HepG2 (cell line): Measurements from ENCODE around the gene COA3. TPM values are rescaled to one million over a fixed set of nuclear protein-coding genes. Genes with fewer than 3 reads are reported as not detected.

Source experiments
- AGO1 ChIP-seq: fragments of 200-400 bp; formaldehyde crosslinking; IDR thresholded peaks from 2 replicates; pipeline ENCODE4 v1.6.1; 2017; ENCODE audit warnings: mild to moderate bottlenecking, low read depth, low read length, moderate library complexity; ENCODE audit not compliant: poor library complexity, severe bottlenecking
- BRF2 ChIP-seq: sonication (generic); formaldehyde crosslinking; IDR thresholded peaks from 2 replicates; pipeline ENCODE4 v1.8.1; 2022; ENCODE audit warnings: mild to moderate bottlenecking, missing genetic modification reagents
- CCAR2 ChIP-seq: fragments of 200-400 bp; formaldehyde crosslinking; optimal IDR thresholded peaks from 2 replicates; pipeline ENCODE3; 2018; ENCODE audit warnings: low read depth, mild to moderate bottlenecking, low read length, moderate library complexity
- ELF3 ChIP-seq: IDR thresholded peaks from 2 replicates; pipeline ENCODE4 v1.6.1; 2016; ENCODE audit warnings: missing genetic modification reagents, missing compliant biosample characterization
- FOXO1 ChIP-seq: sonication (generic); formaldehyde crosslinking; IDR thresholded peaks from 2 replicates; pipeline ENCODE4 v1.4.0; 2020; ENCODE audit warnings: missing genetic modification reagents
- HDAC6 ChIP-seq: fragments of 200-600 bp; sonication (generic); IDR thresholded peaks from 2 replicates; pipeline ENCODE4 v1.7.0; 2017; ENCODE audit warnings: mild to moderate bottlenecking, antibody characterized with exemption, low read length, low read depth
- HHEX ChIP-seq: IDR thresholded peaks from 2 replicates; pipeline ENCODE4 v1.6.1; 2016; ENCODE audit warnings: control low read depth
- KDM6A ChIP-seq: IDR thresholded peaks from 2 replicates; pipeline ENCODE4 v1.6.1; 2016; ENCODE audit warnings: low read depth
- PHF8 ChIP-seq: sonication (generic); formaldehyde crosslinking; IDR thresholded peaks from 2 replicates; pipeline ENCODE4 v1.5.0; 2020; ENCODE audit warnings: missing genetic modification reagents
- PREB ChIP-seq: sonication (generic); formaldehyde crosslinking; IDR thresholded peaks from 2 replicates; pipeline ENCODE4 v1.4.0; 2020; ENCODE audit warnings: missing genetic modification reagents
- U2AF1 ChIP-seq: fragments of 200-400 bp; formaldehyde crosslinking; optimal IDR thresholded peaks from 2 replicates; pipeline ENCODE3; 2017; ENCODE audit warnings: mild to moderate bottlenecking, low read depth, low read length
- ZFP1 ChIP-seq: IDR thresholded peaks from 2 replicates; pipeline ENCODE4 v1.6.1; 2016
- ZNF382 ChIP-seq: sonication (generic); formaldehyde crosslinking; IDR thresholded peaks from 2 replicates; pipeline ENCODE4 v1.5.0; 2020; ENCODE audit warnings: missing genetic modification reagents, mild to moderate bottlenecking, borderline replicate concordance
- ZNF460 ChIP-seq: sonication (generic); formaldehyde crosslinking; IDR thresholded peaks from 2 replicates; pipeline ENCODE4 v1.5.1; 2020; ENCODE audit warnings: missing genetic modification reagents, mild to moderate bottlenecking, borderline replicate concordance
- ZNF547 ChIP-seq: sonication (generic); formaldehyde crosslinking; IDR thresholded peaks from 2 replicates; pipeline ENCODE4 v1.5.1; 2020; ENCODE audit warnings: mild to moderate bottlenecking, missing genetic modification reagents
- ZSCAN5A ChIP-seq: sonication (generic); formaldehyde crosslinking; IDR thresholded peaks from 2 replicates; pipeline ENCODE4 v1.8.0; 2022; ENCODE audit warnings: mild to moderate bottlenecking, missing genetic modification reagents, borderline replicate concordance
- ZSCAN9 ChIP-seq: IDR thresholded peaks from 2 replicates; pipeline ENCODE4 v1.6.1; 2016; ENCODE audit warnings: borderline replicate concordance
- polyA plus RNA-seq, 8 experiments: library from polyadenylated mRNA; depleted of rRNA in 3 of 8; stranded (reverse) in 7 of 8; unstranded in 1 of 8; fragments of >200 nt; fragmentation: Illumina TruSeq in 4 of 8; extraction: Trizol in 4 of 8; gene quantifications; 2 replicates each; pipeline versions ENCODE4 v1.2.1 to v1.2.3, GENCODE V29; 2011 to 2016; ENCODE audit warnings: low read depth in 4 of 8, missing spikeins in 1 of 8, mixed read lengths in 1 of 8; ENCODE audit not compliant: insufficient read depth in 1 of 8
- total RNA-seq, 5 experiments: library from RNA; depleted of rRNA; stranded (reverse); fragments of >200 nt; fragmentation: Illumina TruSeq; extraction: Trizol; gene quantifications; 2 replicates each; pipeline ENCODE4 v1.2.3, GENCODE V29; 2016; ENCODE audit warnings: low read depth in 1 of 5
- TF ChIP-seq, protein P1 (sequence below): sonication (generic); formaldehyde crosslinking; IDR thresholded peaks from 2 replicates; pipeline ENCODE4 v1.5.0; 2020; ENCODE audit warnings: missing genetic modification reagents
- TF ChIP-seq, protein P2 (sequence below): IDR thresholded peaks from 2 replicates; pipeline ENCODE4 v1.6.1; 2016; ENCODE audit warnings: missing biosample characterization, missing genetic modification reagents, low read depth

Gene COA3
- total and polyA plus RNA-seq, 2 of the 13 experiments (the other 11 are each of a cell fraction or from before 2014, with no cell fraction given) = 133 to 202 TPM

DNA sequence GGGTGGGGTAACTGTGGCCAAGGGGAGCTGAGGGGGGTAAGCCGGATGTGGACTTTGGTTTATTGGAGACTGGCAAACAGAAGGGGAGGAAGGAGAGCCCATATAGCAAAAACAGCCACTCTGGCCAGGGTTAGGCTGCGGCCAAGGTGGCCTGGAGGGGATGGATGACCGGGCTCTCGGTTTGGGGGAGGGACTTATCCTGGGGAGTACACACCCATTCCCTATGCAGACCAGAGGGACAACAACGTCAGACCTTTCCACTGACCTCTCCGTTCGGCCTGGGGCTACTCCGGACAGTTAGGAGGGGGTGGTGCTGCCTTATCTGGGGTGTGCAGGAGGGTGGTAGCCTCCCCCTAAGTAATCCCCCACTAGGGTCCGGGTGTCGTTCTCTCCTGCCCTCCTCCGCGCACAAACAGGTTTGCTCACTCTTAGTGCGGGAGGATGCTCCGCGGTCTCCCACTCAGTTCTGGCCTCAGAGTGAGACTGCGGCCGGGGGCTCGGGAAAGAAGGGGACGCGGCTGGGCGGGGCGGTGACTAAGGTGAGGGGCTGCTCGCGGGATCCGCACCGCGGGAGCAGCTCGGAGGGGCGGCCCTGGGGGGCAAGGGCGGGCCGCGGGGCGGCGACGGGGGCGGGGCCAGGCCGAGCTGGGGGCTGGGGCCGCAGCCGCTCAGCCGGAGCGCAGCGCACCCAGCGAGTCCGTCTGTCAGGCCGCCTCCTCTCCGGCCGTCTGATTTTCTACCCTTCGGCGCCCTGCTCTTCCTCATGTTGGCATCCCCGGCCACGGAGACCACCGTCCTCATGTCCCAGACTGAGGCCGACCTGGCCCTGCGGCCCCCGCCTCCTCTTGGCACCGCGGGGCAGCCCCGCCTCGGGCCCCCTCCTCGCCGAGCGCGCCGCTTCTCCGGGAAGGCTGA is 18.3 kb downstream of the COA3 start, which contains the start of gene WNK4 (continued):
- TF ChIP-seq PREB (CRISPR knock-in tag) (no peak), HHEX (CRISPR knock-in tag) (peak; percentile 72; the same call in 1 of the 2 replicates), FOXO1 (CRISPR knock-in tag) (peak; percentile 92), ZNF382 (CRISPR knock-in tag) (no peak), ZNF460 (no peak; the same call in 1 of the 2 replicates), CCAR2 (peak; percentile 29), KDM6A (peak; percentile 95), ZFP1 (CRISPR knock-in tag) (peak; percentile 83; the same call in 1 of the 2 replicates), ZNF547 (CRISPR knock-in tag) (peak; percentile 68; the same call in 1 of the 2 replicates), ELF3 (CRISPR knock-in tag) (peak; percentile 92), U2AF1 (peak; percentile 9), BRF2 (CRISPR knock-in tag) (peak; percentile 70; the same call in 1 of the 2 replicates), ZSCAN9 (CRISPR knock-in tag) (peak; percentile 97), ZSCAN5A (CRISPR knock-in tag) (no peak), PHF8 (CRISPR knock-in tag) (peak; percentile 62; the same call in 1 of the 2 replicates), AGO1 (peak; percentile 97), HDAC6 (no peak)
- TF ChIP-seq, protein P1, sequence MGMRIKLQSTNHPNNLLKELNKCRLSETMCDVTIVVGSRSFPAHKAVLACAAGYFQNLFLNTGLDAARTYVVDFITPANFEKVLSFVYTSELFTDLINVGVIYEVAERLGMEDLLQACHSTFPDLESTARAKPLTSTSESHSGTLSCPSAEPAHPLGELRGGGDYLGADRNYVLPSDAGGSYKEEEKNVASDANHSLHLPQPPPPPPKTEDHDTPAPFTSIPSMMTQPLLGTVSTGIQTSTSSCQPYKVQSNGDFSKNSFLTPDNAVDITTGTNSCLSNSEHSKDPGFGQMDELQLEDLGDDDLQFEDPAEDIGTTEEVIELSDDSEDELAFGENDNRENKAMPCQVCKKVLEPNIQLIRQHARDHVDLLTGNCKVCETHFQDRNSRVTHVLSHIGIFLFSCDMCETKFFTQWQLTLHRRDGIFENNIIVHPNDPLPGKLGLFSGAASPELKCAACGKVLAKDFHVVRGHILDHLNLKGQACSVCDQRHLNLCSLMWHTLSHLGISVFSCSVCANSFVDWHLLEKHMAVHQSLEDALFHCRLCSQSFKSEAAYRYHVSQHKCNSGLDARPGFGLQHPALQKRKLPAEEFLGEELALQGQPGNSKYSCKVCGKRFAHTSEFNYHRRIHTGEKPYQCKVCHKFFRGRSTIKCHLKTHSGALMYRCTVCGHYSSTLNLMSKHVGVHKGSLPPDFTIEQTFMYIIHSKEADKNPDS (CRISPR knock-in tag) = no peak; the same call in 1 of the 2 replicates
- TF ChIP-seq, protein P2, sequence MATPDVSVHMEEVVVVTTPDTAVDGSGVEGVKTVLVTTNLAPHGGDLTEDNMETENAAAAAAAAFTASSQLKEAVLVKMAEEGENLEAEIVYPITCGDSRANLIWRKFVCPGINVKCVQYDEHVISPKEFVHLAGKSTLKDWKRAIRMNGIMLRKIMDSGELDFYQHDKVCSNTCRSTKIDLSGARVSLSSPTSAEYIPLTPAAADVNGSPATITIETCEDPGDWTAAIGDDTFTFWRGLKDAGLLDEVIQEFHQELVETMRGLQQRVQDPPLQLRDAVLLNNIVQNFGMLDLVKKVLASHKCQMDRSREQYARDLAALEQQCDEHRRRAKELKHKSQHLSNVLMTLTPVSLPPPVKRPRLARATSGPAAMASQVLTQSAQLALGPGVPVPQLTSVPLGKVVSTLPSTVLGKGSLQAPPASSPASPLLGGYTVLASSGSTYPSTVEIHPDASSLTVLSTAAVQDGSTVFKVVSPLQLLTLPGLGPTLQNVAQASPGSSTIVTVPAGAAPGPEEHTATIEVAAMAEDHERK (CRISPR knock-in tag) = peak; percentile 28; the same call in 1 of the 2 replicates
